Right lobe of liver (tissue), 4 donors: ENCODE results near the gene EYA4.

Experiments used
- CTCF ChIP-seq, 4 donors: fragments of 200-600 bp in 3 of 4; fragments of 450-650 bp in 1 of 4; IDR thresholded peaks; one replicate each; pipeline versions ENCODE4 v1.5.1 to v1.8.0; 2016 to 2022; ENCODE audit warnings: antibody characterized with exemption in 4 of 4, mild to moderate bottlenecking in 2 of 4
- POLR2A ChIP-seq: fragments of 450-650 bp; IDR thresholded peaks from one replicate; pipeline ENCODE4 v1.6.1; 2017; ENCODE audit warnings: antibody characterized with exemption, mild to moderate bottlenecking
- donor health status: DM: no; HTN: no; CAD: no.
- donor health status: DM: no; HTN: no; CAD: no.
- donor health status: DM: no; HTN: yes; CAD: no.

DNA sequence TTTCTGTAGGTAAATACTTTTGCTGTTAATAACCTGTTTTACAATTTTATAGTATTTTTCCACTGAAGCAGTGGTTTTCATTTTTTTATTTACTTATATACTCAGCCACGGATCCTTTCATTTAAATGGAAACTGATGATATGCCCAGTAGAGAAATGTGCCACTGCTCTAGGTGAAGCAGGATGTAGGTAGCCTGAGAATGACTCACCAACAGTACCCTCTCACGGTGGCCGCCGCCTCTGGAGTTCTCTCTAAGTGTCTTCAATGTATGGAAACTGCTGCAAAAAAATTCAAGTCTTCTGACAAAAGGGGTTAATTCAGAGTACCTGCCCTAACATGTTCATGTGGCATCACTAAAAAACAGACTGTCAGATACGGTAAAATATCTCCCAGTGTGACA is 6.4 kb downstream of the EYA4 start:
- no peak for TF ChIP-seq CTCF (IDR thresholded peaks at IDR 0.05)
- TF ChIP-seq POLR2A, result no peak
